GM19025 (cell line): ENCODE results near the gene ADM.

Source experiments
- ATAC-seq: cut with Tn5 transposase; IDR thresholded peaks from one replicate; pipeline ENCODE4 v1.9.1; 2021; ENCODE audit warnings: mild to moderate bottlenecking, low read depth, moderate library complexity; ENCODE audit not compliant: unreplicated experiment

The ADM gene

GRCh38 chr11:10289765-10290380 is 15.0 kb upstream of the ADM start:
- no peak for ATAC-seq

DNA sequence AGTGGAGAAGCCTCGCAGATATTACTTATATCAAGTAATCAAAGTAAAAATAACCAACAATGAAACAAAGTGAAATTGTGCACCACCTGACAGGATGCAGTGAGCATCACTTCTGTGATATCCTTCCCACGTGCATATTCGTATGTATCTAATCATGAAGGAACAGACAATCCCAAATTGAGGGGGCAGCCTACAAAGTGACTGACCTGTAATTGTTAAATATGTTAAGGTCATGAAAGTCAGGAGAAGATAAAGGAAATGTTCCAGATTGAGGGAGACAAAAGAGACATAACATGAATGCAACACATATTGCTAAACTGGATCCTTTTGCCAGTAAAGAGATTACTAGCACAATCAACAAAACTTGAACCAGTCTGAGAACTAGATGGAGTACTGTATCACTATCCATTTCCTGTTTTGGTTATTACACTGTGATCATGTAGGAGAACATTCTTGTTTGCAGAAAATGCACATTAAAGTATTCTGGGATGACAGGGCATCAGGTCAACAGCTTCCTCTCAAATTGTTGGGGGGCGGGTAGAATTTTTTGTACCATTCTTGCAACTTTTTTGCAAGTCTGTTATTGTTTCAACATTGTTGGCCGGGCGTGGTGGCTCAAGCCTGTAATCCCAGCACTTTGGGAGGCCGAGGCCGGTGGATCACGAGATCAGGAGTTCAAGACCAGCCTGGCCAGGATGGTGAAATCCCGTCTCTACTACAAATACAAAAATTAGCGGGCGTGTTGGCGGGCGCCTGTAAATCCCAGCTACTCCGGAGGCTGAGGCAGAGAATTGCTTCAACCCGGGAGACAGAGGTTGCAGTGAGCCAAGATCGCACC is 12.9 kb upstream of the ADM start:
- ATAC-seq, result no peak

DNA sequence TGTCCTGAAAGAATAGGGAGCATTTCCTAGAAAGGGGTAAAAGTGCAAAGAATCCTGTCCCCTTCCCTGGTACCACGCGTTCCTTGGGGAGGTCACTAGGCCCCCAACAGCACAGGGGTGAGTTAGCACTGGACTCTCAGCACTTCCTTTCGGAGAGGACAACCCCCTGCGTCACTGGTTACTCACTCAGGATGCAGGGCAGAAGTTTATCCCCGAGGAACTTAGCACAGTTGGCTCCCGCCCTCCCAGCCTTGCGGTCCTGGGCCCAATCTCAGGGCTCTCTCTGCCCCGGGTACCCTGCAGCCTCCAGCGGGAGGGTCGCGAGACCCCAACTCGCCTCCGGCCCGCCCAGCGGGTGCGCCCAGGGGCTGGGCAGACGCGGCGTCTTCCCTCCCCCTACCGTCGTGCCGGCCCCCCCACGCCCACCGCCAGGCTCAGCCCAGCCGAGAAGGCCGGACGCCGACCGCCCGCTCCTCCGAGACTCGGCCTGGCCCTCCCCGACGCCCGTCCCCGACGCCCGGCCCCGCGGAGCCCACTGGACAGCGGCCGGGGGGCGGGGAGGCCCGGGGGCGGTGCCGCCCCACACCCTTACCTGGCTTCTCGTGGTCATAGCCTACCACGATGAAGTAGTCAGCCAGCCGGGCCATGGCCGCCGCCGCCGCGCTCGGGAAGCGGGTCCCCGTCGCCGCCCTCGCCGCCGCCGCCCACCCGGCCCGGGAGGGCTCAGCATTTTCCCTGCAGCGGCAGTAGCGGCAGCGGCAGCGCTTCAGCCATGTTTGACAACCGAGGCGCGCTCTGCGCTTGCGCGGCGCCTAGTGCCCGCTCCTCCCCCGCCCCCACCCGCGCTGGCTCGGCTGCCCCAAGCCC is 11.2 kb upstream of the ADM start, which contains the start of gene SBF2:
Gene SBF2, minus strand, starts transcription at position 797 of the 867 bp plus-strand sequence. Its CDS starts 150 bp downstream, at position 647.
- ATAC-seq, result peak; percentile 45

- no peak for ATAC-seq
Observed at GRCh38 chr11:10294290-10294953, 10.5 kb upstream of the ADM start.

GRCh38 chr11:10295064-10295901 is 9.6 kb upstream of the ADM start:
- no peak for ATAC-seq

DNA sequence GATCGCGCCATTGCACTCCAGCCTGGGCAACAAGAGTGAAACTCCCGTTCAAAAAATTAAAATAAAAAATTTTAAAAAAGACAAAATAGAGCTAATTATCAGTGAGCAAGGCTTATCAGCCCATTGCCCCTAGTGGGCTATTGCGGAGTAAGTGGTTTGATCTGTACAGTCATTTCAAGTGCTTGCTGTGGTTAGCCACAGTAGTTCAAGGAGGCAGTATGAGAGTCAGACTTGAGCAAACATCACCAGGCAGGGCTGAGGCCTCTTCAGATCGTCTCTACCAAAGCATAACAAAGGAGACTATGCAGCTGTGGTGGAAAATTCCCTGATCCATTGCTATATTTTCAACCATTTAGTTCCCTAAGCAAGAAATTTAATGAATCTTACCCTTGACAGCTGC is 6.5 kb upstream of the ADM start:
- peak; percentile 83 for ATAC-seq

DNA sequence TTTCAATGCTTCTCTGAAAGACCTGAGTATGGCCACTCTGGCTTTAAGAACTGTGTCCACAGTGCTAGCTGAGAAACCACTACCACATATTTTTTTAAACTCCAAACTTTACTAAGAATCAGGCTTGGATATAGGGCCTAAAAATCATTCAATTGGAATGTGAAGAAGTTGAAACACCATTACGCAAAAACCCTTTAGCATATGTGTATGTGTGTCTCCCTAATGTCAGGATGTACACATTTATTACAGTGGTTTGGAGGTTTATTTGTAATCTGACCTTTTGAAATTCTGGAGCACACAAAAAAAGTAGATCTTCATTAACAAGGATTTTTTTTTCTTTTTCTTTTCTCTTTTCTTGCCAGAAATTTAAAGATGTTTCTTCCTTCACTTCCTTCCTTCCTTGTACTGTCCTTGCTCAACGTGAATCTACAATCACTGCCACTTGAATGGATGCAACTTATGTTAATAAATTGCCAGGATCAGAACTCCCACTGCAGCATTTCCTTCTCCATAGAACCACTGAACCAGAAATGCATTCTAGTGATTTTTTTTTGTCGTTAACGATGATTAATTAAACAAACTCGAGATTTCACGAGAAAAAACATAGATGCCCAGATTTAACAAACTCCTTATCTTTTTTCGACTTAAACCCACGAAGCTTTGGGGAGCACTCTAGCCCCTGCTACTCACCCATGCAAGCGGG is 3.1 kb upstream of the ADM start:
- ATAC-seq, result no peak

DNA sequence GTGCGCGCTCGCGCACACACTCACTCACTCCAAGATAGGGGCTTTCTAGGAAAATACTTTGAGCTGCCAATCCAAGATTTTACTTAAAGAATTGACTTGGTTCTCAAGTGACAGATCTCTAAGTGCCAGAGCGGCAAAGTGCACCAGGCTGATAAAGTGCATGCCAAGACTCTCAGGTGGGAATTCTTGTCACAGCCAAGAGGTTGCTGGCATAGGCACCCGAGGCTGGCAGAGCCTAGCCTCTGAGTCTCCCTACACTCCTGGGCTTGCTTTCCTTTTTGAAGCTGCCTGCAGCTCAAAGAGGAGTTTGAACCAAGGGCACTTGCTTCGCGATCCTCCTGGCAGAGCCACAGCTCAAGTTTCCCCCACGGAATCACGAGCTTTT is 2.5 kb upstream of the ADM start:
- ATAC-seq, result no peak

GRCh38 chr11:10302744-10303557 is 1.9 kb upstream of the ADM start:
- no peak for ATAC-seq

DNA sequence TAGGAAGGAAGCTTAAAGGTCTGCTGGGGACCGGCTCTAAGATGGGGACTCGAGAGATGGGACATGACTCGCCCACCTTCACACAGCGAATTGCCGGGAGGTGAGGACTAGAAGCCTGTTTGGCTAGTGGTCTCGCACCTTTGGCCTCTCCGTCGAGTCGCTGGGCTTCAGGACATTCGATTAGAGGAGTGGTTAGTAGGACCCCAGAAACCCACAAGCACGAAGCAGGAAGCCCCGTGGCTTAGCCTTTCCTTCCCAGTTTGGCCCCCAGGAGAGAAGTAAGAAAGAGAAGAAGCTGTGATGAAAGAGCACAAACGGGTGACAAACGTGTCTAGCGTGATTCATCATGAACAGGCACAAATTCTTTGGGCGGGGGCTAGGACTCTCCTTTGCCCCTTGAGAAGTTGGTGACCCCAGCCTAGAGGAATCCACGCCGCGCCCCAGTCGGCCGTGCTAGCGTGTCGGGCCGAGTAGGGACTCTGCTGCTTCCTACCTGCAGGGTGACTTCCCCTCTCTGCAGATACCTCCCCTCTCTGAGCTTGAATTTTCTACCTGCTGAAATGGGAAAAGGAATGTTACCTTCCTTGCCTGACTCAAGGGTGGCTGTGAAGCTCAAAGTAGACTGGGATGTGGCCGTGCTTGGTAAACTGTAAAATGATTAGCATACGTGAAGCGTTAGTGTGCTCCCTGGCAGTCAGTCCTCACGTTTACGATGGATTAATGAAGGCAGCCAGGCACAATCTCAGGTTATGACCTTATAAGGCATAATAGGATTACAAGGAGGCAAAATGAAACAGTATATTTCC is 1.1 kb upstream of the ADM start:
- no peak for ATAC-seq

GRCh38 chr11:10305262-10305963 is 540 bp downstream of the ADM start:
- ATAC-seq, result no peak

DNA sequence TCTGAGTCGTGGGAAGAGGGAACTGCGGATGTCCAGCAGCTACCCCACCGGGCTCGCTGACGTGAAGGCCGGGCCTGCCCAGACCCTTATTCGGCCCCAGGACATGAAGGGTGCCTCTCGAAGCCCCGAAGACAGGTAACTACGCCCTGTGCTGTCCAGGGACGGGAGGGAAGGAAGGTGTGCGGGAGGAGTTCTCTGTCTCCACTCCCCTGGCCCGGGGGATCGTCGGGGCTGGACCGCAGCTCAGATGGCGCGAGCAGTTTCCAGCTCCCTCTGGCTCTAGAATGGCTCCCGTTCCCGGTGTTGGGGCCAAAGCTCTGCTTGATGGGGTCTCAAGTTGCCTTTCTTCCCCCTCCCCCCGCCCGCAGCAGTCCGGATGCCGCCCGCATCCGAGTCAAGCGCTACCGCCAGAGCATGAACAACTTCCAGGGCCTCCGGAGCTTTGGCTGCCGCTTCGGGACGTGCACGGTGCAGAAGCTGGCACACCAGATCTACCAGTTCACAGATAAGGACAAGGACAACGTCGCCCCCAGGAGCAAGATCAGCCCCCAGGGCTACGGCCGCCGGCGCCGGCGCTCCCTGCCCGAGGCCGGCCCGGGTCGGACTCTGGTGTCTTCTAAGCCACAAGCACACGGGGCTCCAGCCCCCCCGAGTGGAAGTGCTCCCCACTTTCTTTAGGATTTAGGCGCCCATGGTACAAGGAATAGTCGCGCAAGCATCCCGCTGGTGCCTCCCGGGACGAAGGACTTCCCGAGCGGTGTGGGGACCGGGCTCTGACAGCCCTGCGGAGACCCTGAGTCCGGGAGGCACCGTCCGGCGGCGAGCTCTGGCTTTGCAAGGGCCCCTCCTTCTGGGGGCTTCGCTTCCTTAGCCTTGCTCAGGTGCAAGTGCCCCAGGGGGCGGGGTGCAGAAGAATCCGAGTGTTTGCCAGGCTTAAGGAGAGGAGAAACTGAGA is 1.4 kb downstream of the ADM start:
- no peak for ATAC-seq

GRCh38 chr11:10307022-10307399 is 2.1 kb downstream of the ADM start:
- ATAC-seq, result no peak

- peak; percentile 50 for ATAC-seq
Observed at GRCh38 chr11:10307400-10308200, 2.7 kb downstream of the ADM start.
